Activated naive CD4-positive, alpha-beta T cell treated with anti-CD3 and anti-CD28 coated beads, Interleukin-2, amount 10 ng/mL, durations not matched to agents 7 days and 5 days (primary cell): ENCODE results near the gene ORAI1.
"Not testable (repeated sequence)": the region's sequence is repeated elsewhere in the genome, so short reads cannot be mapped to it uniquely, and the experiment has no call there.

ENCODE experiments used
- CTCF ChIA-PET: fragments of 350-600 bp; sonication (Branson Sonifier 250); formaldehyde crosslinking; loops from one replicate; lab custom pipeline; 2021; ENCODE audit warnings: antibody characterized with exemption; lab: Charles Lee
- DNase-seq: peaks from one replicate; pipeline ENCODE4 v3.0.0-alpha.2; 2020
- H3K27ac Mint-ChIP-seq: one replicate; pipeline ENCODE4 v1.8.0; 2021; ENCODE audit warnings: mild to moderate bottlenecking, moderate library complexity, mixed read lengths
- H3K27me3 Mint-ChIP-seq: one replicate; pipeline ENCODE4 v1.8.0; 2021; ENCODE audit warnings: mild to moderate bottlenecking, mixed read lengths
- H3K36me3 Mint-ChIP-seq: one replicate; pipeline ENCODE4 v1.8.0; 2021; ENCODE audit warnings: mixed read lengths
- H3K4me1 Mint-ChIP-seq: one replicate; pipeline ENCODE4 v1.8.0; 2021; ENCODE audit warnings: mixed read lengths
- H3K4me3 Mint-ChIP-seq: one replicate; pipeline ENCODE4 v1.8.0; 2021; ENCODE audit warnings: mild to moderate bottlenecking, moderate library complexity, mixed read lengths
- H3K9me3 Mint-ChIP-seq: one replicate; pipeline ENCODE4 v1.8.0; 2021; ENCODE audit warnings: mixed read lengths

ORAI1 gene

GRCh38 chr12:121618659-121619233, 7.6 kb upstream of the ORAI1 start:
- peaks cover 4% of the 10 kb centered on the region for H3K36me3 Mint-ChIP-seq
- DNase-seq = no peak
- H3K9me3 Mint-ChIP-seq = no peaks in the 10 kb centered on the region
- H3K4me3 Mint-ChIP-seq = no peak overlapping the region
- H3K27me3 Mint-ChIP-seq = no peaks in the 10 kb centered on the region
- H3K27ac Mint-ChIP-seq = peak overlapping the region; percentile 74
- CTCF ChIA-PET = interaction anchor here (1.0 to 6.0 kb wide), 2 partner anchors 11 to 65 kb away, joined by 3 to 61 read pairs; no protein-coding TSS in a partner anchor
- peaks cover 28% of the 10 kb centered on the region for H3K4me1 Mint-ChIP-seq

- CTCF ChIA-PET = interaction anchor here (1.3 to 6.0 kb wide), 2 partner anchors 66 to 126 kb away, joined by 3 to 61 read pairs; no protein-coding TSS in a partner anchor
- H3K27me3 Mint-ChIP-seq = no peaks in the 10 kb centered on the region
- H3K4me3 Mint-ChIP-seq = no peak overlapping the region
- no peak for DNase-seq
- no peaks in the 10 kb centered on the region for H3K9me3 Mint-ChIP-seq
- H3K27ac Mint-ChIP-seq = peak overlapping the region; percentile 62
- peaks cover 27% of the 10 kb centered on the region for H3K4me1 Mint-ChIP-seq
- peaks cover 2% of the 10 kb centered on the region for H3K36me3 Mint-ChIP-seq
Measured at GRCh38 chr12:121620333-121620891, 5.9 kb upstream of the ORAI1 start.

- Mint-ChIP-seq H3K4me1 (peaks cover 52% of the 10 kb centered on the region), H3K27ac (peak overlapping the region; percentile 96), H3K27me3 (no peaks in the 10 kb centered on the region), H3K36me3 (peaks cover 39% of the 10 kb centered on the region), H3K4me3 (peak overlapping the region; percentile 97), H3K9me3 (no peaks in the 10 kb centered on the region)
- CTCF ChIA-PET = interaction anchor here (0.7 to 7.1 kb wide), 20 partner anchors 10 to 481 kb away, joined by 3 to 96 read pairs (median 6); partner anchors contain the start of gene MORN3
- peak; percentile 90 for DNase-seq
Measured at GRCh38 chr12:121626853-121627640, 717 bp downstream of the ORAI1 start.

- Mint-ChIP-seq H3K36me3 (peaks cover 48% of the 10 kb centered on the region), H3K4me1 (peaks cover 62% of the 10 kb centered on the region), H3K27me3 (no peaks in the 10 kb centered on the region), H3K9me3 (no peaks in the 10 kb centered on the region), H3K27ac (peak overlapping the region; percentile 96), H3K4me3 (peak overlapping the region; percentile 97)
- peak; percentile 34 for DNase-seq
- CTCF ChIA-PET = interaction anchor here (0.7 to 7.1 kb wide), 14 partner anchors 9 to 166 kb away, joined by 3 to 96 read pairs (median 4); partner anchors contain the start of gene MORN3
Measured at GRCh38 chr12:121628037-121628436, 1.7 kb downstream of the ORAI1 start.

- H3K4me3 Mint-ChIP-seq = peak overlapping the region; percentile 97
- no peak for DNase-seq
- H3K27me3 Mint-ChIP-seq = no peaks in the 10 kb centered on the region
- CTCF ChIA-PET = interaction anchor here (1.1 to 7.1 kb wide), 8 partner anchors 9 to 163 kb away, joined by 3 to 96 read pairs (median 4); partner anchors contain the start of gene MORN3
- peaks cover 49% of the 10 kb centered on the region for H3K36me3 Mint-ChIP-seq
- no peaks in the 10 kb centered on the region for H3K9me3 Mint-ChIP-seq
- peak overlapping the region; percentile 96 for H3K27ac Mint-ChIP-seq
- peaks cover 65% of the 10 kb centered on the region for H3K4me1 Mint-ChIP-seq
Measured at GRCh38 chr12:121628536-121628935, 2.2 kb downstream of the ORAI1 start.

- H3K36me3 Mint-ChIP-seq = peaks cover 56% of the 10 kb centered on the region
- peaks cover 70% of the 10 kb centered on the region for H3K4me1 Mint-ChIP-seq
- H3K4me3 Mint-ChIP-seq = peak overlapping the region; percentile 49
- CTCF ChIA-PET = interaction anchor here (0.9 to 7.1 kb wide), 3 partner anchors 9 to 39 kb away, joined by 3 to 96 read pairs (median 4); partner anchors contain the start of gene MORN3
- no peaks in the 10 kb centered on the region for H3K27me3 Mint-ChIP-seq
- peak overlapping the region; percentile 64 for H3K27ac Mint-ChIP-seq
- DNase-seq = no peak
- H3K9me3 Mint-ChIP-seq = no peaks in the 10 kb centered on the region
Measured at GRCh38 chr12:121630791-121631355, 4.5 kb downstream of the ORAI1 start.

GRCh38 chr12:121632069-121632970, 6.0 kb downstream of the ORAI1 start:
- peaks cover 62% of the 10 kb centered on the region for H3K36me3 Mint-ChIP-seq
- H3K27ac Mint-ChIP-seq = peak overlapping the region; percentile 77
- H3K9me3 Mint-ChIP-seq = no peaks in the 10 kb centered on the region
- peak overlapping the region; percentile 37 for H3K4me3 Mint-ChIP-seq
- no peak for DNase-seq
- H3K4me1 Mint-ChIP-seq = peaks cover 81% of the 10 kb centered on the region
- no peaks in the 10 kb centered on the region for H3K27me3 Mint-ChIP-seq
- CTCF ChIA-PET = interaction anchor here (1.1 to 2.4 kb wide), 2 partner anchors 37 to 78 kb away, joined by 3 to 11 read pairs; partner anchors contain the start of gene MORN3

- not testable (repeated sequence) for H3K27ac Mint-ChIP-seq, H3K9me3 Mint-ChIP-seq, H3K4me3 Mint-ChIP-seq, H3K27me3 Mint-ChIP-seq, DNase-seq
- peaks cover 60% of the 10 kb centered on the region for H3K36me3 Mint-ChIP-seq
- peaks cover 89% of the 10 kb centered on the region for H3K4me1 Mint-ChIP-seq
- CTCF ChIA-PET = interaction anchor here (2.4 kb wide), 1 partner anchor 36 kb away, joined by 11 read pairs; the partner anchor contains the start of gene MORN3
Measured at GRCh38 chr12:121633833-121634196, 7.5 kb downstream of the ORAI1 start.

GRCh38 chr12:121634836-121635235, 8.5 kb downstream of the ORAI1 start:
- CTCF ChIA-PET = interaction anchor here (0.8 to 3.8 kb wide), 2 partner anchors 34 to 59 kb away, joined by 3 to 14 read pairs; partner anchors contain the start of gene MORN3
- Mint-ChIP-seq H3K9me3 (no peaks in the 10 kb centered on the region), H3K4me1 (peaks cover 82% of the 10 kb centered on the region), H3K4me3 (no peak overlapping the region), H3K36me3 (peaks cover 54% of the 10 kb centered on the region), H3K27me3 (no peaks in the 10 kb centered on the region), H3K27ac (peak overlapping the region; percentile 90)
- DNase-seq = no peak

- Mint-ChIP-seq H3K9me3 (no peaks in the 10 kb centered on the region), H3K4me3 (peak overlapping the region; percentile 50), H3K4me1 (peaks cover 76% of the 10 kb centered on the region), H3K27me3 (no peaks in the 10 kb centered on the region), H3K36me3 (peaks cover 52% of the 10 kb centered on the region), H3K27ac (peak overlapping the region; percentile 90)
- peak; percentile 77 for DNase-seq
- CTCF ChIA-PET = interaction anchor here (0.5 to 3.8 kb wide), 5 partner anchors 10 to 34 kb away, joined by 3 to 19 read pairs (median 5); partner anchors contain the start of genes MORN3 and ORAI1
Measured at GRCh38 chr12:121637231-121637914, 11.0 kb downstream of the ORAI1 start.

GRCh38 chr12:121638298-121639202, 12.2 kb downstream of the ORAI1 start:
- Mint-ChIP-seq H3K27me3 (no peaks in the 10 kb centered on the region), H3K4me3 (no peak overlapping the region), H3K27ac (peak overlapping the region; percentile 90), H3K9me3 (no peaks in the 10 kb centered on the region), H3K36me3 (peaks cover 44% of the 10 kb centered on the region), H3K4me1 (peaks cover 65% of the 10 kb centered on the region)
- CTCF ChIA-PET = interaction anchor here (1.2 to 3.8 kb wide), 5 partner anchors 8 to 30 kb away, joined by 3 to 19 read pairs (median 5); partner anchors contain the start of genes MORN3 and ORAI1
- no peak for DNase-seq

- Mint-ChIP-seq H3K4me1 (peaks cover 46% of the 10 kb centered on the region), H3K9me3 (no peaks in the 10 kb centered on the region), H3K36me3 (peaks cover 49% of the 10 kb centered on the region), H3K4me3 (no peak overlapping the region), H3K27ac (peak overlapping the region; percentile 60), H3K27me3 (no peaks in the 10 kb centered on the region)
- DNase-seq = no peak
- CTCF ChIA-PET = interaction anchor here (1.5 kb wide), 1 partner anchor 27 kb away, joined by 3 read pairs; no protein-coding TSS in a partner anchor
Measured at GRCh38 chr12:121641343-121641630, 15.0 kb downstream of the ORAI1 start.
